ENCODE measurements around the gene KCNH2.

KCNH2 gene

GRCh38 chr7:150946421-150947240, 31.5 kb downstream of the KCNH2 start:
- DNase-seq: no peak

DNA sequence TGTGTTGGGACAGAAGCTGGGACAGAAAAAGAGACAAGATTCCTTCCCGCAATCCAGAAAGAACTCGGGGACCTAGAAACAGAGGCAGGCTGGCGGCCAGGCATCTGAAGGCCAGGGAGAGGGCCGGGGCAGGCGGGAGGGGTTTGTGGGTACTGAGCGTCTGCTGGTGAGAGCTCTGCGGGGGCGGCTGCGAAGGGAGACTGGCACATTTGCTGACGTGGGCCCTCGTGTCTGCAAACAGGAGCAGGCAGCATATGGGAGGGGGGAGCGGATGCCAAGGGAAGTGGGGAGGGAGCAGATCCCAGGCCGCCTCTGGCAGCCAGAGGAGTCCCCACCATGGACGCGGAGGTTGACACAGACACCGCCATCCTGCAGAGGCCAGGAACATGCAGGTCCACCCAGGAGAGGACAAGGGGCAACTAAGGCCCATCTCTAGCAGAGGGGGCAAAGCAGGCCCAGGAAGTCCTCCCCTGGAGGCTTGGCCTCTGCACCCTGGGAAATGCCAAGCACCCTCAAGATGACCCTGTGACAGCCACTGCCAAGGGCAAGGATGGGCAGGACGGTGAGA, 32.2 kb downstream of the KCNH2 start:
- DNase-seq: no peak

DNA sequence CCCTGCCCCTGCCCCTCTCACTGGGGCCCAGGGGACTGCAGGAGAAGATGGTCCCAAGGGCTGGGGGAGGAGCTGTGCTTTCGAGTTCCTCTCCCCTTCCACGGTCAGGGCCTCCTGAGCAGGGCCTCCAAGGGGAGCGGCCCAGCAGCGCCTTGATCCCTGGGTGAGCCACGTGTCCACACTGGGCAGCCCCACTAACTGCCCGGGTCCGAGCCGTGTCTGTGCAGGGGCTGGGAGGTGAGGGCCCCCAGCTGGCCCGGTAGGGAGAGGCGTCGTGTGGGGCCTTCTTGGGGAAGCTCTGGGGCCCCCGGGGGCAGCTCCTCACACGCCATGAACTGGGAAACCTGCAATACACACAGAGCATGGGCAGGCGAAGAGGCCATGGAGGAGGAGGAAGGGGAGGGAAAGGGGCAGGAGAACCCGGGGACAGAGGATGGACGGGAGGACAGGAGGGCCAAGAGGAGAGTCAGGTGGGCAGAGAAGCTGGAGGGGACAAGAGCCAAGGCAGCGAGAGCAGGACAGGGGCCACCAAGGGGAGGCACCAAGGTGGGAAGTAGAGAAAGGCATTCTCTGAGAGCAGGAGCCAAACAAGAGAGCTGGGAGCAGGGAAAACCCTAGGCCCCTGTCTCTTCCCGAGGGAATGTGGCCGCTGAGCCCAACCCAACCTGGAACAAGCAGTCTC, 32.8 kb downstream of the KCNH2 start:
- DNase-seq: no peak

DNA sequence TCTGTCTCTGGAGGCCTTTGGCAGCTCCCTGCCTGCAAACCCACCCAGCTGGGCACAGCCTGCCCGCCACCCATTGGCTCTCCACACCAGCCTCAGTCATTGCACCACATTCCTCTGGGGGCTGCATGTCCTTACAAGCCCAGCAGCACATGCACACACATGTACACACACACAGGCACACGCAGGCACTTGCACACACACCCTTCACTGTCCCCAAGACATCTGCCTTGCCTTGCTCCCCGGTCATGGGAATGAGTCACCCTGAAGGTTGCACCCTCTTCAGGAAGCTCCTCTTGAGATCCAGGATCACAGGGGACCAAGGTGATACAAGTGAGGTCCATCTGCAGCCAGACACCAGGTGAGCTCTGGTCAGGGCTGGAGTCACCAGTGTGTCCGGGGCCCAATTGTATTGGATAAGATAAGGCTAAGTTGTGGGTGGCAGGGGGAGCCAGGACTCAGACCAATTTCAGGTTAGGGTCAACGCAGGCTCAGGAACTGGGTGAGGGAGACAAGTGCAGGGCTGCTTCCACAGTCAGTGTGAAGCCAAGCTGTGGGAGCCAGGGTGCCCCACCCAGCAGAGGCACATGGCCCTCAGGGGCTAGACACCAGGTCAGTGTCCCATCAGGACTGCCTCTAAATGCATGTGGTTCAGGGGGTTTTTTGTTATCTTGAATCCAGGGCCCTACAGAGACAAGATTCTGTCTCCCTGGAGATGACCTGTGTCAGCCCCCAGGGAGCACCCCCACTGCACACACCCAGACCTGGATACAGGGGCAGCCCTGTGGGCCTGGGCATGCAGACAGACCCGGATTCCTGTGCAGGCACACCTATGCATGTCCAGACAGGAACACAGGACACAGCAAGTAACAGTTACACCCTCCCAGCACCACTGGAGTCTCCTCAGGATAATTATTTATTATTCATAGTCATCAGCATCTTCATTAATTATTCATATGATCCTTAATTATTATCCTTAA, 33.8 kb downstream of the KCNH2 start:
- DNase-seq: no peak

DNA sequence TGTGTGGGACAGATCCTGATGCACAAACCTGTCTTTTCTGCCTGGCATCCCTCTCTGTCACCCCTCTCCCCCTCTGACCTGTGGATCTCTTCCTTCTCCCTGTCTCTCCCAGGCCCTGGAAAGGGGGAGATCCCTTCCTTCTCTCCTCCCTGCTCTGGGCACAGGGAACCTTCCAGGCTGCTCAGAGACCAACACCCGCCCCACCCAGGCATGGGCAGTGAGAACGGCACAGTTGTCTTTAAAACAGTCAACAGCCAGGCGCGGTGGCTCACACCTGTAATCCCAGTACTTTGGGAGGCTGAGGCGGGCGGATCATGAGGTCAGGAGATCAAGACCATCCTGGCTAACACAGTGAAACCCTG, 34.7 kb downstream of the KCNH2 start:
- no peak for DNase-seq

DNA sequence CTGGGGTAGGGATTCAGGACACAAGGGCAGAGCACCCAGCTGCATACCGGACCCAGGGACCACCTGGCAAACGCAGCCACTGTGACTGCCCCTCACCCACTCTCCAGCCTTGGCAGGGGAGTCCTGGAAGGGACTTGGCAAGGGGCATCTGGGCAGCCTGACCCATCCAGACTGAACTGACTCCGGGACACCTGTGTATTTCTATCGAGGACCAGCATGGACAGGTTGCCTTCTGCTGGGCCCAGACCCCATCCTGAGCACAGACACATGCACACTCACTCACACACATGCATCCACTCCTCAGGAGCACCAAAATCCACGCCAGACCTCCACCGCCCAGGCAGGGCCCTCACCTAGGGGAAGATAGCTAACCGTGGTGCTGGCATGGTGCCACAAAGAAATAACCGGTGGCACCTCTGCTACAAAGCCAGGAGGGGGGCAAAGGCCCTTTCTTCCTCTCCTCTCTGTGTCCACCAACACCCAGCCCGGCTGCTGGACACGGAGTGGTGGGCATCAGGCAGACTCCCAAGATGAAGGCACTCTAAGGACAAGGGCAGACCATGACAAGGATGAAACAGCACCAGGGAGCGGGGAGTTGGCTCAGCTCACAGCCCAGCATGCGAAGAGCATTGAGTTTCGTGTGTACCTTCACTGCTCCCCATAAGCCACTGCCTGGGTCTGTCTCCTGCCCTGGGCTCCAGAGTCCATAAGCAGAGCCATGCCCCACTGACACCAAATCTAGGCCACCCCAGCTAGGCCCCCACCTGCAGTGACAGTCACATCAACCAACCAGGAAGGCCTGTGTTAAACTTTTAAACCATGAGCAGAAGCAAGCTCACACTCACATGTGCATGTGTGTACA, 35.3 kb downstream of the KCNH2 start:
- DNase-seq: no peak

DNA sequence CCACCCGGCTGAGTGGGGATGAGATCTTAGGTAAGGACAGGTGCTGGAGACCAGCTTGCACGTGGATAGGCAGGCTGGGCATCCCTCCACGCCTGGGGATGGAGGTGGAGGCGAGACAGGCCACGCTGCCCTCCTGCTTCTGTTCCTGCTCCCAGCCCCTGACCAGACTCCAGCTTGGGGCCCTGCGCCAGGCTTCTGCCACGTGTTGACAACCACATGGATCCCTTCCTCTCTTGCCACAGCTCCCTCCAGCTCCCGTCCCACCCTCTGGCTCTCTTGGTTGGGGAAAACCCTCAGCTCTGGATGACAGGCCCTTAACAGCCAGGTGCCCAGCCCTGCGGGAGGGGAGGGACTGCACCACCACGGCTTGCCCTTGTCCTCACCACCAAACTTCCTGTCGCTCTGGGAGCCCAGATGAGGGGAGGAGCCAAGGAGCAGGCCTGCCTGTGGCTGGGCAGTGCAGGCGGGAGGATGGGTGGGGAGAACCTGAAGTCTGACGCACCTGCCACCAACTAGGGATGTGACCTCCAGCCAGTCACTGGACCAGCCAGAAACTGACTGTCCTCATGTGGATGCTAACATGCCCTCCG, 36.0 kb downstream of the KCNH2 start:
- DNase-seq: peak; percentile 59 to 69

DNA sequence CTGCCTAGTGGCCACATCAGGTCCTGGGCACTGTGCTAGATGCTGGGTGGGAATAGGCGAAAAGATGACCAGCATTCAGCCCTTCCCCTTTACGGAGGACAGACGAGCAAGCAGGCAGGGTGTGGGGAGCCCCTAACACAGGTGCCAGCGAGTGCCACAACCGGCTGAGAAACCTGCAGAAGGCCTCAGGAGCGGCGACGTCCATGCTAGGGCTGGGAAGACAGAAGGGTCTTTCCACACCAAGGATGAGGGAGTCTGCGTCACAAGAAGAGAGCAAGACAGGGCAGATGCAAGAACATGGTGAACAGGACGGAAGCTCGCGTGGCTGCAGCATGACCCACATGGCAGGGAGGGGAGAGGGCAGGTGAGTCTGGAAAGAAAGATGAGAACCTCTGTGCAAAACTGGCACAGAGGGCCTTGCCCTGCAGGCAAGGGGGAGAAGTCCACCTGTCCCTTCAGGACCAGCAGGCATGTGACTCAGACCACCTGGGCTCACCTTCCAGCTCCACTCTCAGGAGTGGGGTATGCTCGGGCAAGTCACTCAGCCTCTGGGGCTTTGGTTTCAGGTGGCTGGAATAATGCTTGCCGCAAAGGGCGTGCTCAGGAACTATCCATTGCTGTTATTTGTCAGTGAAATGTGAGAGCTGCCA, 36.6 kb downstream of the KCNH2 start:
- no peak for DNase-seq

DNA sequence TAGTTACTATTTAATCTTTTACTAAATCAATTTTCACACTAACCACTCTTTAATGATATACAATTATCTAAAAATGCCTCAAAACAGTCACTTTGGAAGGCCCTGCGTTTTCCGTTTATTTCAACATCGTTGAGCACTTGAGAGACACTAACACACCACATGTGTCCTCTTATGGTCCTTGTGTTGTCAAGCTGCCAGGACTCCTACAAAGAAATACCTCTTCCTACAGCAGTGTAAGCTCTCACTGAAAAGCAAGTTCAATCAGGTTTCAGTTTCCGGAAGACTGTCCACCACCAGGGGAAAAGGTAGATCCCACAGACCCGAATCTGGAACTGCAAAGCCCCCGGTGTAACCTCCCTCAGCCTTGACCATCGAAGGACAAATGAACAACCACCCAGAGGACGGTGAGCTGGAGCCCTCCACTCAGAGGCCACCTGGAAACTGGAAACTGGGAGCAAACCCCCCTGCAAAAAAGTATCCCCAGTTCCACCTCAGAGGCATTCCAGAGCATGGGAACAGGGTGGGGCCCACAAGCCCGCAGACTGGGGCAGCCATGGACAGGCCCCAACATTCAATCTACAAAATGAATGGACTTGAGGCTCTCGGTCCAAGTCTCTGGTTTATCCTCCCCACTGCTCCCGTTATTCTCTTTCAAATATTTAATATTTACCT, 37.6 kb downstream of the KCNH2 start:
- DNase-seq: no peak

DNA sequence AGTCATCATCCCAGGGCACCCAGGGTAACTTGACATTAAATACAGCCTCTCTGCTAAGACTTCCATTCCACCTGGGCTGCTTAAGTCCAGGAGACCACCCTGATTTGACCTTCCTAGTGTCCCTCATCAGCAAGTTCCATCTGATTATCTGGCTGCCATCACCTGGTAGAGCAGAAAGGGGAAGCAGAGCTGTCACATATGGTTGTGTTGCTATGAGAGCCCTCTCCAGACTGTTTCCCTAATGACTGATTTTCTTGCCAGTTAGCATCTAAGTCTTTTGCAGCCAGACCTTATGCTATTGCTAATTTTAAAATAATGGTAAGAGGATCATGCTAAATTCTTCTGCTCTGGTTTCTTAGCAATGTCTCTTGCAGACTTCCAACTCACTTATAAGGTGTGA, 38.7 kb downstream of the KCNH2 start:
- DNase-seq: no peak

DNA sequence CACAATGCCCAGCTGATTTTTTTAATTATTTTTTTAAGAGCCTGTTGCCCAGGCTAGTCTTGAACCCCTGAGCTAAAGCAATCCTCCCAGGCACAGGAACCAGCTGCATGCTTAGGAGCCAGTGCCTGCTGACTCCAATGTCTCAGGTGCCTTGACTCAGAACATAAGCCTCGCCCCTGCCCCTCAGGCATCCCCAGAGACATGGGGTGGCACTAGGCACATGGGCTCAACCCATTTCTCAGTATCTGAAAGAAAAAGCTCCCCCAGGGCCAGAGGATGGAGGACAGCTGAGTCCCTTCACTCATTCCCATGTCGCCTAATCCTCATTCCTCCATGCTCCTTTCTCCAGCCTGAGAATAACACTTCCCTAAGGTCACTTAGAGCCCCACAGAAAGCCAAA, 39.1 kb downstream of the KCNH2 start:
- no peak for DNase-seq

GRCh38 chr7:150938566-150938965, 39.6 kb downstream of the KCNH2 start:
- DNase-seq: no peak

- peak; percentile 46 to 51 for DNase-seq
These were observed 40.1 kb downstream of the KCNH2 start for GRCh38 chr7:150937848-150938561.

GRCh38 chr7:150936018-150936417, 42.1 kb downstream of the KCNH2 start:
- DNase-seq: no peak

GRCh38 chr7:150935149-150935548, 43.0 kb downstream of the KCNH2 start:
- no peak for DNase-seq

DNA sequence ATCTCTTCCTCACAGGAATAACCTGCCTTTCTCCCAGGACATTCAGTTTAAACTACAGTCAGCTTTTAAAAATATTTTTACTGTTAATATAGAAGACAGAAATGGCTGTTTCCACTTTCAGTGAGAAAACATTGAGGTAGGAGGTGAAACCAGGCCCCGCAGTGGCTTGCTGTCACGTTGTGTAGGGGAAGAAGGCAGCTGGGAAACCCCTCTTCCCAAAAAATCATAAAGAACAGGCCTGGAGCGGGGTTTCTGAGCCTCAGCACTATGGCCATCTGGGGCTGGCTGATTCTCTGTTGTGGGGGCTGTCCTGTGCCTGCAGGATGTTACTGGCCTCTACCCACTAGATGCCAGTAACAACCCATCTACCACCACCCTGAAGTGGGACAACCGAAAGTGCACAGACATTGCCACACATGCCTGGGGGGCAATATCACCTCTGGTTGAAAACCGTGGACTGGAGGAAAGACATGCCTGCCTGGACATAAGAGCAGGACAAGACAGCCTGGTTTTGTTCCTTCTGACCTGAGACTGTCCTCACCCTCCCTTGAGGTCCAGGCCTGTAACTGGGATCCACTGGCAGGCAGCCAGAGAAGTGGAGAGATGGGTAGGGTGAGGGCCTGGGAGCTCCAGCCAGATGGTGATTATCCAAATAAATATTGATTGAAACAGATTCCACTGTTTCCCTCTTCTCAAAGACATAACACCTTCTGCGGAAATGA, 43.9 kb downstream of the KCNH2 start:
- DNase-seq: no peak

- DNase-seq: no peak
These were observed 46.8 kb downstream of the KCNH2 start for GRCh38 chr7:150931199-150931869.

GRCh38 chr7:150928541-150928940, 49.6 kb downstream of the KCNH2 start:
- no peak for DNase-seq

GRCh38 chr7:150927956-150928344, 50.2 kb downstream of the KCNH2 start:
- DNase-seq: no peak

Data from activated CD4-positive, alpha-beta T cell treated with anti-CD3 and anti-CD28 coated beads, Interleukin-2, amount 50 U/mL, for 48 hours (primary cell).